GM19463 (cell line): ENCODE results near the gene TPX2.

Source experiments
- ATAC-seq: cut with Tn5 transposase; IDR thresholded peaks from one replicate; pipeline ENCODE4 v1.9.1; 2021; ENCODE audit warnings: mild to moderate bottlenecking, moderate library complexity; ENCODE audit not compliant: unreplicated experiment

Gene TPX2

DNA sequence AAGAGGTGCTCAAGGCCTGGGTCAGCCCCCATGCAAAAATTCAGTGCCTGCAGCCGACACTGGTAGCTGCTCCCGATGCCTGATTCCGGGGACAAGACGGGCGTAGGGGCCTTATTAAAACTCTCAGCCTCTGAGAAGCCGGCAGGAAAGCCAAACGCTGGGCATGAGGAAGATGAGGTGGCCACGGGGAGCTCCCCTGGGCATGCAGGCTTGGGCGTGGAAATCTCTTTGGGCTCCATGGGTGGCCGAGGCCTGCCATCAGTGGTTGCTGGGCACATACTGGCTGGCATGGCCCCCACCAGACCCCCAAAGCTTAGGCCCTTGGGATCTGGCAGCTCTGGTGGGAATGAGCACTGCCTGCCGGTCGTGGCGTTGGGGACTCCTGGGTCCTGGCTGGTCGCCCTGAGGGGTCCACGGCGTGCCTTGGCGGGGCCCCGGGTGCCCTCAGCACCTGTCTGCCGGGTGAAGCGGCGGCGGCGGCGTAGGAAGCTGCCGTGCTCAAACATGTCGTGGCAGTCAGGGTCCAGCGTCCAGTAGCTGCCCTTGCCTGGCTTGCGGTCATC lies 105.7 kb downstream of the TPX2 start:
- no peak for ATAC-seq

DNA sequence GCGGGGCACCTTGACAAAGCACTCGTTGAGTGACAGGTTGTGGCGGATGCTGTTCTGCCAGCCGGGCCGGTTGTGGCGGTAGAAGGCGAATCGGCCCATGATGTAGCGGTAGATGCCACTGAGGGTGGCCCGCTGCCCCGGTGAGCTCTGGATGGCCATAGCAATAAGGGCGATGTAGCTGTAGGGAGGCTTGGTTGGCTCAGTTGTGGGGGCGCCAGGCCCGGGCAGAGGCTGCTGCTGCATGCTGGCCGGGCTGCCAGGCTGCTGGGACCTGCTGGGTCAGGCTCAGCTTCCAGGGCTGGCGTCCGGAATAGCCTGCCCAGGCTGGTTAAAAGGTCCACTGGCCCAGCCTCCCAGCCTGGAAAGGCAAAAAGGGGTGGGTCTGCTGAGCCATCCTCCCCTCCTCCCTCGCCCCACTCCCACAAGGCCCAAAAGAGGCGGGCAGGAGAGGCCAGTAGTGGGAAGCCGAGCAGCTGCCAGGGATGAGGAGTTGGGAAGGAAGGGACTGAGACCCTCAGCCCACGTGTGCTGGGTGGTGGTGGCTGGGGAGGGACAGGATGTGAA lies 106.3 kb downstream of the TPX2 start, which contains the start of gene FOXS1:
Gene FOXS1 (minus strand): TSS at position 305 of the 564 bp plus-strand sequence. CDS start 62 bp downstream, at position 243.
- no peak for ATAC-seq

DNA sequence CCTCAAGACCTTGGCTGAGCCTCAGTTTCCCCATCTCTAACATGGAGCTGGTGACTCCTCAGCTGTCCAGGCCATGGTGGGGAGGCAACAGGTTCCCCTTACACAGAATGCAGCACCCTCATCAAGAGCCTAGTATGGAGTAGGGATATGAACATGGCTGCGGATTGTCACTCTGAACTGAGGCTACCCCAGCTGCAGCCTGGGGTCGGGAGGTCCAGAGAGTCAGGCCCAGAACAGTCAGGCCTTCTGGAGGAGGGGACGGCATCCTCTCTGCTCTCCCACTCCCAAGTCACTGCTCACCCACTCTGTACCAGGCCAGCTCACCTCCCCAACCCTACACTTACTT lies 107.7 kb downstream of the TPX2 start:
- no peak for ATAC-seq

DNA sequence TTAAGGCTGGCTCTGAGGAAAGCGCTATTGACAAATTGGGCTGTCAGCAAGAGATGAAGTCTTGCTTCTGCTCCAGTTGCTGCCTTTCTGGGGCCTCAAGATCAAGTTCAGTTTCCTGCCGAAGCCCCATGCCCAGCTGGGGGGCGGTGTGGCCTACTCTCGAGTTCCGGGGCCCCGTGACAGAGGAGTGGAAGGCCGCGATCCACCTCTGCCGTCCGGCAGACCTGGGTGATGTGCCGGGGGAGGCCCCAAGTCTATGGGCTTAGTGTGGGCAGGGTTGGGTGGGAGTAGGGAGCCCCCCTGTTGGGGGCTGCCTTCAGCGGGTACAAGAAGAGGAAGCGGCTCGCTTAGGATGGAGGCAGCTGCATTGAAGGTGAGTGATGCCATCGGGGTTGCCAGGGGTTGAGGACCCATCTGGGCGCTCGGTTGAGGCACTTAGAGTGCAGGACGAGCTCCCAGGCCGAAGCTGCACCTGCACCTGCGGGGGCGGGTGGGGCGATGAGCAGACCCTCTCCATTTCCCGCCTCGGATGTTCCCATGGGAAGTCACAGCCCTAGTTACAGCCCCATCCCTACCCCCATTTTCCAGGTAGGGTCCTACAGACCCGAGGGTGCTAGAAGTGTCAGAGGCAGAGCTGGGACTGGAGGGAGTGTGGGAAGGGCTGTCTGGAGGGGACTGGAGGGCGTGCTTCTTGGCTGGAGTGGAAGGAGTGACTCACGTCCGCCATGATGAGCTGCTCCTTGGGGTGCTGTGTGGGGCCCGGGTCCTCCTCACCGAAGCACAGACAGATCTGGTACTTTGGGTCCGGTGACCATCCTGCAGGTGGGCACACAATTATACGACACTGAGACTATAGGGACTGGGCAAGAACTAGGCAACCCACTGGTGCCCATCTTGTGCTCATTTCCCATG lies 109.3 kb downstream of the TPX2 start:
- no peak for ATAC-seq

DNA sequence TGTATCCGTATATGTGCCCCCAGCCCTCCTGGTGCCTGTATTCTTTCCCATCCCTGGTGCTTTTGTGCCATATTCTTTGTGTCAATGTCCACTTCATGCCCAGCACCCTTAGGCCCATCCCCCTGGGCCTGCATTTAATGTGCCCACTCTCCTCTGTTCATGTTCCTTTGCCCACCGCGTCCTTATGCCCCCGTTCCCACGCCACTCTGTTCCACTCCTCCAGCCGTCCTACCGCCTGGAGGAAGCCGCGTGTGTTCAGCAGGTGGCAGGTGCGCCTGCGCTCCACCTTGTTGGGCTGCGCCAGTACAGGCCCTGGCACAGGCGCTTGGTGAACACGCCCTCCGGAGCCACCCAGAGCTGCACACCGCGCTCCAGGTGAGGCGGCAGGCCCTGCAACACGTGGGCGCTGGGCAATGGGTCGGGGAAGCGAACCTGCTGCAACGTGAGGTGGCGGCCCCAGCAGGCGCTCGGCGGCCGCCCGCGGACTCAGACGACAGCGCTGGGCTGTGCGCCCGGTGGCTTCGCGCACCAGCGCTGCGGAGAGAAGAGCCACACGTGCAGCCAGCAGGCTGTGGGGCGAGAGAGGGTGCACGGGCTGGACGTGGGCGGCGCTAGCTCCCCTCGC lies 110.3 kb downstream of the TPX2 start:
- no peak for ATAC-seq
